ENCODE measurements around the gene HSD11B2. TPM values are rescaled to one million over a fixed set of nuclear protein-coding genes. Genes with fewer than 3 reads are reported as not detected.

Gene HSD11B2
- total and polyA plus RNA-seq, 4 donors, result 0.51 to 6.7 (median 2.2) TPM

GRCh38 chr16:67468731-67469130 lies 37.8 kb downstream of the HSD11B2 start (continued):
- TF ChIP-seq GABPA (IDR thresholded peaks at IDR 0.05 in 1 of 2, conservative IDR thresholded peaks at IDR 0.05 in 1 of 2) (no peak), SP1 (IDR thresholded peaks at IDR 0.05) (no peak)

GRCh38 chr16:67470359-67470758 lies 39.4 kb downstream of the HSD11B2 start:
- Histone ChIP-seq H3K9me3 (ENCODE audit: control insufficient read depth in 4 of 4, low read length in 3 of 4) (no peaks in the 10 kb centered on the region), H3K4me3 (ENCODE audit: low read depth in 1 of 3, low read length in 3 of 3) (no peak overlapping the region), H3K27ac (ENCODE audit: low read depth in 1 of 2, low read length in 2 of 2) (no peak overlapping the region), H3K27me3 (ENCODE audit: control insufficient read depth in 4 of 4, insufficient read depth in 4 of 4, low read length in 3 of 4) (no peaks in the 10 kb centered on the region), H3K9ac (ENCODE audit: low read depth in 1 of 2, low read length in 2 of 2) (no peak overlapping the region), H3K36me3 (ENCODE audit: control insufficient read depth in 4 of 4, insufficient read depth in 3 of 4, low read depth in 1 of 4, low read length in 3 of 4) (peaks cover 0 to 2% (median 0%) of the 10 kb centered on the region in 4 donors), H3K4me1 (ENCODE audit: control insufficient read depth in 4 of 4, insufficient read depth in 4 of 4, low read length in 3 of 4) (peaks cover 8 to 44% (median 29%) of the 10 kb centered on the region in 4 donors)
- TF ChIP-seq FOXA1 (IDR thresholded peaks at IDR 0.05), result peak; percentile 51
- TF ChIP-seq RXRA (IDR thresholded peaks at IDR 0.05), result peak; percentile 88 to 93
- no peak for TF ChIP-seq MAX (IDR thresholded peaks at IDR 0.05)
- peak in 1 of 2 donors; percentile 63 for TF ChIP-seq GABPA (IDR thresholded peaks at IDR 0.05 in 1 of 2, conservative IDR thresholded peaks at IDR 0.05 in 1 of 2)
- no peak for TF ChIP-seq EGR1 (IDR thresholded peaks at IDR 0.05; ENCODE audit: low read depth in 2 of 2)
- TF ChIP-seq RAD21 (IDR thresholded peaks at IDR 0.05), result peak; percentile 51 to 66
- TF ChIP-seq NR2F2 (IDR thresholded peaks at IDR 0.05), result peak; percentile 55
- no peak for TF ChIP-seq ZBTB33 (IDR thresholded peaks at IDR 0.05)
- no peak for TF ChIP-seq HNF4G (IDR thresholded peaks at IDR 0.05)
- TF ChIP-seq HNF4A (conservative IDR thresholded peaks at IDR 0.05), result peak; percentile 65 to 84
- no peak for TF ChIP-seq ATF3 (IDR thresholded peaks at IDR 0.05)
- TF ChIP-seq CTCF (IDR thresholded peaks at IDR 0.05; ENCODE audit: low read depth, low read length, missing input control), result no peak
- peak; percentile 50 for TF ChIP-seq REST (IDR thresholded peaks at IDR 0.05)
- TF ChIP-seq JUND (IDR thresholded peaks at IDR 0.05), result peak in 1 of 2 donors; percentile 59
- peak; percentile 87 for TF ChIP-seq SP1 (IDR thresholded peaks at IDR 0.05)
- TF ChIP-seq TAF1 (conservative IDR thresholded peaks at IDR 0.05), result no peak
- TF ChIP-seq YY1 (IDR thresholded peaks at IDR 0.05), result peak; percentile 66
- peak; percentile 37 for TF ChIP-seq FOXA2 (IDR thresholded peaks at IDR 0.05)
- 21% methylated on average over 7 of the region's 7 CpGs for WGBS
- DNase-seq (ENCODE audit: low spot score), result peak; percentile 65
